HL-60 (cell line): Measurements from ENCODE around the gene BLOC1S3.

ENCODE experiments used
- GABPA ChIP-seq: IDR thresholded peaks from 2 replicates; pipeline ENCODE4 v1.6.1; 2012; ENCODE audit warnings: low read depth
- POLR2AphosphoS5 ChIP-seq: IDR thresholded peaks from 2 replicates; pipeline ENCODE4 v1.6.1; 2012; ENCODE audit warnings: low read depth
- TF ChIP-seq, protein P1 (sequence below): IDR thresholded peaks from one replicate; pipeline ENCODE4 v1.5.1; 2011; ENCODE audit warnings: low read length, control low read depth, inconsistent platforms; ENCODE audit not compliant: insufficient read depth
- TF ChIP-seq, protein P2 (sequence below): IDR thresholded peaks from 2 replicates; pipeline ENCODE4 v1.6.1; 2012; ENCODE audit warnings: low read depth; ENCODE audit not compliant: insufficient replicate concordance

DNA sequence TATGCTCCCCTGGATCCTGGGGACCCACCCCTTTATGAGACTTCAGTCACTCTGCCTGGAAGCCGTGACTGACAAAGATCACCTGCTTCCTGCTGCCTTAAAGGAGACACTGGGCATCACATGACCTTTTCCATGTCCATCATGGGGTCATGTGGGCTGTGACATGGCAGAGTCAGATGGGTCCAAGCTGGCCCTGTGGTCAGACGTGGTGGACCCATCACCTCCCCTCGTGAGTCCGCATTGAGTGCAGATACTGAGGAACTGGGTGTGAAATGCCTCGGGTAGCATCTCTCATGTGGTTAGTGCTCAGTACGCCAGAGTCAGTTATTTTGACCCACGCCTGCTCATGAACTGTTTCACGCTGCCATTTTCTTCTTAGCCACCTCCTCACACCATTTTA lies 44.9 kb upstream of the BLOC1S3 start:
- TF ChIP-seq, protein P1, sequence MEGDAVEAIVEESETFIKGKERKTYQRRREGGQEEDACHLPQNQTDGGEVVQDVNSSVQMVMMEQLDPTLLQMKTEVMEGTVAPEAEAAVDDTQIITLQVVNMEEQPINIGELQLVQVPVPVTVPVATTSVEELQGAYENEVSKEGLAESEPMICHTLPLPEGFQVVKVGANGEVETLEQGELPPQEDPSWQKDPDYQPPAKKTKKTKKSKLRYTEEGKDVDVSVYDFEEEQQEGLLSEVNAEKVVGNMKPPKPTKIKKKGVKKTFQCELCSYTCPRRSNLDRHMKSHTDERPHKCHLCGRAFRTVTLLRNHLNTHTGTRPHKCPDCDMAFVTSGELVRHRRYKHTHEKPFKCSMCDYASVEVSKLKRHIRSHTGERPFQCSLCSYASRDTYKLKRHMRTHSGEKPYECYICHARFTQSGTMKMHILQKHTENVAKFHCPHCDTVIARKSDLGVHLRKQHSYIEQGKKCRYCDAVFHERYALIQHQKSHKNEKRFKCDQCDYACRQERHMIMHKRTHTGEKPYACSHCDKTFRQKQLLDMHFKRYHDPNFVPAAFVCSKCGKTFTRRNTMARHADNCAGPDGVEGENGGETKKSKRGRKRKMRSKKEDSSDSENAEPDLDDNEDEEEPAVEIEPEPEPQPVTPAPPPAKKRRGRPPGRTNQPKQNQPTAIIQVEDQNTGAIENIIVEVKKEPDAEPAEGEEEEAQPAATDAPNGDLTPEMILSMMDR, result no peak
- no peak for TF ChIP-seq POLR2AphosphoS5
- TF ChIP-seq, protein P2, sequence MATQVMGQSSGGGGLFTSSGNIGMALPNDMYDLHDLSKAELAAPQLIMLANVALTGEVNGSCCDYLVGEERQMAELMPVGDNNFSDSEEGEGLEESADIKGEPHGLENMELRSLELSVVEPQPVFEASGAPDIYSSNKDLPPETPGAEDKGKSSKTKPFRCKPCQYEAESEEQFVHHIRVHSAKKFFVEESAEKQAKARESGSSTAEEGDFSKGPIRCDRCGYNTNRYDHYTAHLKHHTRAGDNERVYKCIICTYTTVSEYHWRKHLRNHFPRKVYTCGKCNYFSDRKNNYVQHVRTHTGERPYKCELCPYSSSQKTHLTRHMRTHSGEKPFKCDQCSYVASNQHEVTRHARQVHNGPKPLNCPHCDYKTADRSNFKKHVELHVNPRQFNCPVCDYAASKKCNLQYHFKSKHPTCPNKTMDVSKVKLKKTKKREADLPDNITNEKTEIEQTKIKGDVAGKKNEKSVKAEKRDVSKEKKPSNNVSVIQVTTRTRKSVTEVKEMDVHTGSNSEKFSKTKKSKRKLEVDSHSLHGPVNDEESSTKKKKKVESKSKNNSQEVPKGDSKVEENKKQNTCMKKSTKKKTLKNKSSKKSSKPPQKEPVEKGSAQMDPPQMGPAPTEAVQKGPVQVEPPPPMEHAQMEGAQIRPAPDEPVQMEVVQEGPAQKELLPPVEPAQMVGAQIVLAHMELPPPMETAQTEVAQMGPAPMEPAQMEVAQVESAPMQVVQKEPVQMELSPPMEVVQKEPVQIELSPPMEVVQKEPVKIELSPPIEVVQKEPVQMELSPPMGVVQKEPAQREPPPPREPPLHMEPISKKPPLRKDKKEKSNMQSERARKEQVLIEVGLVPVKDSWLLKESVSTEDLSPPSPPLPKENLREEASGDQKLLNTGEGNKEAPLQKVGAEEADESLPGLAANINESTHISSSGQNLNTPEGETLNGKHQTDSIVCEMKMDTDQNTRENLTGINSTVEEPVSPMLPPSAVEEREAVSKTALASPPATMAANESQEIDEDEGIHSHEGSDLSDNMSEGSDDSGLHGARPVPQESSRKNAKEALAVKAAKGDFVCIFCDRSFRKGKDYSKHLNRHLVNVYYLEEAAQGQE, result no peak
- TF ChIP-seq GABPA, result no peak
